NCI-H1105 treated with DMSO at 0.1 percent for 48 hours (cell line): Measurements from ENCODE around the gene DDX17.

Source experiments
- DNase-seq: peaks from one replicate; lab custom pipeline; 2025; lab: John Stamatoyannopoulos, UW

The DDX17 gene

GRCh38 chr22:38448945-38449745 lies 57.0 kb downstream of the DDX17 start:
- no peak for DNase-seq

DNA sequence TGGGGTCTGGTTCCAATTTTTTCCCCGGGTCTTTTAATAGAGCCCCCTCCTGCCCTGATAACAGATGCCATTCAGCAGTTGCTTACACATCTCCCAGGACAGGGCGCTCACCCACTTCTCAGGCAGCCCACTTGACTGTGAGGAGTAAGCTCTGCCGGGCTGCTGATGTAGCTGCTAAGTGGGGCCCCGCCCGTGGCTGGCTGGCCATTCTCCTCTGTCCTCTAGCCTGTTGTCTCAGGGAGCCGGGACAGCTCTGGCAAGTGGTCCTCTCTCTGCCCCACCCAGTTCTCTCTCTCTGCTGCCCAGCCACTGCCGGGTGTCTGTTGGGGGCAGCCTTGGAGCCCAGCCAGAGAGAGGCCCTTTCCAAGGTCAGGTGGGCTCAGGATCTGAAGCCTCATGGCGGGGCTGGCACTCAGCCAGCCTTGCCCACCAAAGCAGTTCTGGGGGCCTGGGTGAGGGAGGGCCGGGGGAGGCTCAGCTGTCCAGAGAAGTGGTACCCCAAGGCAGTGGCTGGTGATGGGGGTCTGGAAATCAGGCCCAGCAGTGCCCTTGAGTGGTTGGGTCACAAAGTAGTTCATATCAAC lies 60.0 kb downstream of the DDX17 start:
- DNase-seq = no peak

- DNase-seq = no peak
Observed at GRCh38 chr22:38444783-38445182, 61.3 kb downstream of the DDX17 start.

DNA sequence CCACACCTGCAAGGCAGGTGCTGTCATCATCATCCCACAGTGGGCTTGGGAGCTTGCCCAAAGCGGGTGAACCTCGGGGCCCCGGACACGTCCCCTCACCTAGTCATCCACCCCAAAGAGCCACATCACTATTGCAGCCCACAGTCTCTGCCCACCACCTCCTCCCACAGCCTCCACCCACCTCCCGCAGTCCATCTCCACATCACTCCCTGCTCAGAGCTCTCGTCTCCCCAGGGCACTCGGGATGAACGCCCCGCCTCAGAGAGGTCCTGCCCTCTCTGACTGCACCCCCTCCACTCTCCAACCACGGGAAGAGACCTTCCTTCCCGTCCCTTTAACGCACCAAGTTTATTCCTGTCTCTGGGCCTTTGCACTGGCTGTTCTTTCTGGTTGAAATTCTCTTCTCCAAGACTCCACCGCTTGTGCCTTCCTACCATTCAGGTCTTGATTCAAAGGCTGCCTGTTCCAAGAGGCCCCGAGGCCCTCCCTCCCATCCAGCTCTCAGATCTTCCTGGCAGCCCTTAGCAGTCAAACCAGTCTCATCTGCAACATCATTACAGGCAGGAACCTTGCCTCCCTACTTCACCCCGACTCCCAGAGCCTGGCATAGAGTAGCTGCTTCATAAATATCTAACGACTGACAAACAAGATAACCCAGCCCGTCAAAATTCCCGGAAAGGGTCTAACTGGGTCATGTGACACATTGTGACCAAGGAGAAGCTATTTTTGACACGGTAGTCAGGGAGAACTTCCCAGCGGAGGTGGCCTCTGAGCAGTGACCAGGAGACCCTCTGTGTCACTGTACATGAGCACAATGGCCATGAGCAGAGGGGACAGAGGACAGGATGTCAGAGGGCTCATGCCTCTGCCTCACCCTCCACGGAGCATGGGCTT lies 62.2 kb downstream of the DDX17 start:
- DNase-seq = no peak

DNA sequence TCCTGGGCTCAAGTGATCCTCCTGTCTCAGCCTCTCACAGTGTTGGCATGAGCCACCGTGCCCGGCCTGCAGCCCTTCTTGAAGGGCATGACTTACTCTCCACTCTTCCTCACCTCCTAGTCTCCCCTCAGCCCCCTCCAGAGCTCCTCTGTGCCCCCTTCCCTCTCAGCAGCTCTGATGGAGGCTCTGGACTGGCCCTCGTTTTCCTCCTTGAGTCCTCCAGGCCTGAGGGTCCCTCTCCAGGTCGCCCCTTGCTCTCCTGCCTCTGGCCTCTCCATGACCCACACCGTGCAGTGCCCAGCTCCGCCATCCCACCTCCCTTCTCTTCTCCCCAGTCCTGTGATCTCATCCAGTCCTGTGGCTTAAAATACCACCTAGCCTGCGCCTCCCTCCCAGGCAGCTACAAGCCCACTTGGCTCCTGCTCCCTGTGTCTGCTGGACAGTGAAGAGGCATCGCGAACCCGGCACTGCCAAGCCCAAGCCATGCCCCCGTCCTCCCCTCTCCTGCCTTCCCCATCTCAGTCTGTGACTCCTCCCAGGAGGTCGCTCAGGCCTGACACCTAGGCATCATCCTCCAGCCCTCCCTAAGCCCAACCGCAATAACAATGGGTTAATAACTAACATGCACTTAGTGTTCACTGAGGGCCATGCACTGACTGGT lies 63.0 kb downstream of the DDX17 start:
- no peak for DNase-seq

DNA sequence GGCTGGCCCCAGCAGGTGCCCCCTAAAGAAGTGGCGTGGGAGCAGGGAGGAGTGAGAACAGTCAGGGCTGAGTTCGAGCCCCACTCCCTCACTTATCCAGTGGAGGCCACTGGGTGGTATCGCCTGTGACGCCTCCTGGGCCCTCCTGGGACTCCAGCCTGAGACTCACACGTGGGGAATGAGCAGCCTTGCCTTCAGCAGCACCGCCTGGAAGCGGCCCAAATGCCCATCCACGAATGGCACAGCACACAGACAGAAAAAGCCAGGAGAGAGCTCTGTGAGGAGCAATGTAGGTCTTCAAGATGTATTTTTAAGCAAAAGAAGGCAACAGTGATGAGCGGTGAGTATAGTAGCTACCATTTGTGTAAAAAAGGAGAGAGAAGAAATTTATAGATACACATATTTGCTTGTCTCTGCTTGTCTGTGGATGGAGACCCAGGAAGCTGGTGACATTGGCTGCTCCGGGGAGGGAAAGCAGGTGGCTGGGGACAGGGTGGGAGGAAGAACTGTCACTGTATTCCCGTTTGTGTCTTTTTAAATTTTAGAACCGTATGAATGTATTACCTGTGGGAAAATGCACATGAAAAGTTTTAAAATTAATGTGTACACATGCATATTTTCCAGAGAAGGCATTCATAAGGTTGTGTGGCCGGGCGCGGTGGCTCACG lies 64.4 kb downstream of the DDX17 start:
- DNase-seq = no peak

DNA sequence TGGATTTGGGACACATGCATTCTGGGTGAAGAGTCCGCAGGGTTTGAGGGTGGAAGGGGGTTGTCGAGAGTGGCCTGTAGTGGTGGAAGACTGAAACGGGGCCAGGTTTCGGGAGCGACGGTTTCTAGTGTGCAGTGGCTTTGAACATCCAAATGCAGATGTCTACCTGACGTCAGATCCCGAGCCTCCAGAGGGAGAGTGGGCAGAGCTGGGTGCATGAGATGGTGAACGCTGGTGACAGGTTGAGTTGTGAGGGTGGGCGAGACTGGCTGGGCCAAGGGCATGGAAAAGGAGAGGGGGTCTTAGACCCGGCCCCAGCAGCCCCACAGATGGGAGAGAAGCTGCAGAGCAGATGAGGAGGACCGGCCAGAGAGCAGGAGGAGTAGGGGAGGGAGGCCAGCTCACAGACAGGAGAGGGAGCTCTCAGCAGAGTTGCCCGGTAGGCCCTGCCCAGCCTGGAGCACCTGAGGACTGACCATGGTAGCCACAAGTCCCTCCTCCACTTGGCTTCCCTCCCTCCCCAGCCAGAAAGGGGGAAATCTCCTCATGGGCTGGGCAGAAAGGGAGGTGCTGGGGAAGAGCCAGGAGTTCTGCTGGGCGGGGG lies 65.3 kb downstream of the DDX17 start:
- no peak for DNase-seq

GRCh38 chr22:38437416-38437815 lies 68.7 kb downstream of the DDX17 start:
- no peak for DNase-seq

DNA sequence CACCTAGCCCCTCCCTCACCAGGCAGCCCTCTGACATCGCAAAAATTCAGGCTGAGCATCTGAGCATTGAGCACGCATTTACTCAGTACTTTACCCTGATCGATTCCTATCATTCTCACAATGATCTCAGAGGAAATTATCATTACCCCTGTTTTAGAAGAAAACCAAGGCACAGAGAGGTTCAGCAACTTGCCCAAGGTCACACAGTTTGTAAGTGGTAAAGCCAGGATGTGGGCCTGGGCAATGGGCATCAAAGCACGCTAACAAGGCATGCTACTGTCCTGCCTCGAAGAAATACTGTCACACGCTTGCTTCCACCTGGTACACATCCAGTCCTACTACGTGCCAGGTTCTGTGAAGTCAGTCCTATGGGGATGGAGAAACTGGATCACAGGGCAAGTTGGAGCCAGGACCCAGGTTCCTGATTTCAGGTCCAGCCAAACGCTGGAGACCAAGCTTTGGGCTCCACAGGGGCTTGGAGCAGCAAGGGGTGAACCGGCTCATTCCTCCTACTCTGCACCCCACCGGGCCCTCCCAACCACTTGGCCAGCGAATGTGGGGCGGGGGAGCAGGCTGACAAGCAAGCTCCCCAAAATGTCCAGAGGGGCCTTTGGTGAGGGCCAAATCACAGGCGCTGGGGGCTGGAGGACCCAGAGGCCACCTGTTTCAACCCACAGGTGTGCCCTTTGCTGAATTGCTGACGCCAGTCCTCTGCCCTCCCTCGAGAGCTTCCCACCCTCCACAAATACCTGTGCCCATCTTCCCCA lies 69.3 kb downstream of the DDX17 start:
- no peak for DNase-seq

- DNase-seq = no peak
Observed at GRCh38 chr22:38435965-38436364, 70.1 kb downstream of the DDX17 start.

DNA sequence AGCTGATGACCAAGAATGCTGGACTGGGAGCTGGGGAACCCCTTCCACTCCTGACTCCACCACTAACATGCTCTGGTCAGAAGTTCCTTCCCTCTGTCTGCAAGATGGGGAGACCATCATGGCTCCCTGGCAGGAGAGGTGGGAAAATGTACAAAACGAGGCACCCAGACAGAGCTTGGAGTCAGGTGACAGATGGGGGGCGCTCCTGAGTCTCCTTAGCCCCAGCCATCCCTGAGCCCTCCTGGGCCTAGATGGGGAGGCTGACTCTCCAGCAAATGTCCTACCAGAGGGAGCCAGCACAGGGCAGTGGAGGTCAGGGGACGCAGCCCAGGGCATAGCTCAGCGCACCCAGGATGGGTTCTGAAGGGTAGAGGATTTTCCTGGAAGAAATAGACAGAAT lies 71.1 kb downstream of the DDX17 start:
- DNase-seq = no peak

DNA sequence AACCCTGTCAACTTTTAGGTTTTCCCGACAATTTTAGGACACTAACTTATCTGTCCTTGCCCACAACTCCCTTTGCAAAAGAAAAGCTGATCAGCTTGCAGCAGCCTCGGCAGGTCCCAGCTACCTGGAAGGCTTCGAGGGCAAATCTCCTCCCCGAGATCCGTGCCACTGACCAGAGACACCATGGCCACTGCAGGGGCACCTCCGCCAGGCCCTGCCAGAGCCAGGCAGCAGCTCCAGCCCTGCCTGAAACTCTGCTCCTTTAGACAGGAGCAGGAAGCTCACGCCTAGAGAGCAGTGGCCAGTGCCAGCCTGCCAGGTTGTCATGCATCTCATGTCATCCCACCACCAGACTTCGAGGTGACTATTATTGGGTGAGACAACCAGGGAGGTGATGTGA lies 72.2 kb downstream of the DDX17 start:
- no peak for DNase-seq
